Measurements from ENCODE around the gene LHPP.

The LHPP gene

DNA sequence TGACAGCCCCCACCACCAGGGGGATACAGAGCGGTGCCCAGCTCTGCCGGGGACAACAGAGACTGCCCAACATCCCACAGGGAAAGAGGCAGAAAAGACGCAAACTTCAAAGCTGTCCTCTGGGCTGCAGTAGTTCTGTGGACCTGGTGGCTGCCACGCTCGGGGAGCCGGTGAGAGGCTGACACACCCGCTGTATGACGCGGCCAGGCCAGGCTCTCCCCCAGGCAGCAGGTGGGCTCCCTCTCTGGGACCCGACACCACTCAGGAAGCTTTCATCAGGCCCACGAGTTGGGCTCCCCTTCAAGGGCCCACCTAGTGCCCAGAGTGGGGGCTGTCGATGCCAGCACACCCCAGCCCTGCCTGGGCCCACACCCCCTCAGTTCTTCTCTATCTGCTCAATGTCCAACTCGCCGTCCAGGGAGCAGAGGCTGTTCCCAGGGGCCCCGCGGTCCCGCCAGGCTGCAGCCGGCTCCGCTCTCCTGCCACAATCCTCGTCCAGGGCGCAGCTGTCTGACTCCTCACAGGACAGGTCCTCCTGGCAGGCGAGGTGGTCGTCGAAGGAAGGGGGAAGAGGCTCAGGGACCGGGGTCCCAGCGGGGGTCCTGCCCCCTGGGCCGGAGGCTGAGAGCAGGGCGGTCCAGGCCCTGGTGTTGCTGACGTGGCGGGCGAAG is 161.4 kb downstream of the LHPP start:
- TF ChIP-seq, protein P1, sequence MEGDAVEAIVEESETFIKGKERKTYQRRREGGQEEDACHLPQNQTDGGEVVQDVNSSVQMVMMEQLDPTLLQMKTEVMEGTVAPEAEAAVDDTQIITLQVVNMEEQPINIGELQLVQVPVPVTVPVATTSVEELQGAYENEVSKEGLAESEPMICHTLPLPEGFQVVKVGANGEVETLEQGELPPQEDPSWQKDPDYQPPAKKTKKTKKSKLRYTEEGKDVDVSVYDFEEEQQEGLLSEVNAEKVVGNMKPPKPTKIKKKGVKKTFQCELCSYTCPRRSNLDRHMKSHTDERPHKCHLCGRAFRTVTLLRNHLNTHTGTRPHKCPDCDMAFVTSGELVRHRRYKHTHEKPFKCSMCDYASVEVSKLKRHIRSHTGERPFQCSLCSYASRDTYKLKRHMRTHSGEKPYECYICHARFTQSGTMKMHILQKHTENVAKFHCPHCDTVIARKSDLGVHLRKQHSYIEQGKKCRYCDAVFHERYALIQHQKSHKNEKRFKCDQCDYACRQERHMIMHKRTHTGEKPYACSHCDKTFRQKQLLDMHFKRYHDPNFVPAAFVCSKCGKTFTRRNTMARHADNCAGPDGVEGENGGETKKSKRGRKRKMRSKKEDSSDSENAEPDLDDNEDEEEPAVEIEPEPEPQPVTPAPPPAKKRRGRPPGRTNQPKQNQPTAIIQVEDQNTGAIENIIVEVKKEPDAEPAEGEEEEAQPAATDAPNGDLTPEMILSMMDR (IDR thresholded peaks at IDR 0.05; ENCODE audit: low read depth, low read length), result no peak
- TF ChIP-seq POLR2A (IDR thresholded peaks at IDR 0.05; ENCODE audit: extremely low read depth, insufficient read length), result no peak
- TF ChIP-seq, protein P2, sequence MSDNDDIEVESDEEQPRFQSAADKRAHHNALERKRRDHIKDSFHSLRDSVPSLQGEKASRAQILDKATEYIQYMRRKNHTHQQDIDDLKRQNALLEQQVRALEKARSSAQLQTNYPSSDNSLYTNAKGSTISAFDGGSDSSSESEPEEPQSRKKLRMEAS (IDR thresholded peaks at IDR 0.05; ENCODE audit: low read depth, low read length), result no peak
- no peak for TF ChIP-seq MYC (IDR thresholded peaks at IDR 0.05; ENCODE audit: low read depth, low read length)
- DNase-seq (ENCODE audit: low read depth), result no peak

DNA sequence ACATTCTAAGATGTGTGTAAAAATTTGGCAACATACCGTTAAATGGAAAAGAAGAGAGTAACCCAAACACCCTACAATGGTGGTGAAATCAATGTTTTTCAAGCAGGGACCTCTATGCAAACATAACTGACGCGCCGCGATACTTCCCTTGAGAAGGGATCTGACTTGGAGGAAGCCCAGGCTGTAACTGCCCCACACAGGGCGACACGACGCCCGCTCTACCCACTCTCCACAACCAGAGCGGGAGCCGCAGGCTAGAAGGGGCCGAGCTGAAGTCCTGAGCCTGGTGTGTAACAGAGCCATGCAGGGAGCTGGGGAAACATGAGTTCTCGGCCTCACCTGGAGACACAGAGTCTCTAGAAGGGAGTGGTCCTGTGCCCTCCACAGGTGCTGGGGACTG is 162.4 kb downstream of the LHPP start:
- DNase-seq (ENCODE audit: low read depth), result no peak
- no peak overlapping the region for H3K4me3 ChIP-seq (ENCODE audit: low read depth, low read length)
- TF ChIP-seq, protein P2 (IDR thresholded peaks at IDR 0.05; ENCODE audit: low read depth, low read length), result no peak
- TF ChIP-seq, protein P1 (IDR thresholded peaks at IDR 0.05; ENCODE audit: low read depth, low read length), result no peak
- TF ChIP-seq POLR2A (IDR thresholded peaks at IDR 0.05; ENCODE audit: extremely low read depth, insufficient read length), result no peak
- TF ChIP-seq MYC (IDR thresholded peaks at IDR 0.05; ENCODE audit: low read depth, low read length), result no peak

More for the DNA sequence above, 161.4 kb downstream of the LHPP start:
- no peak overlapping the region for H3K4me3 ChIP-seq (ENCODE audit: low read depth, low read length)

DNA sequence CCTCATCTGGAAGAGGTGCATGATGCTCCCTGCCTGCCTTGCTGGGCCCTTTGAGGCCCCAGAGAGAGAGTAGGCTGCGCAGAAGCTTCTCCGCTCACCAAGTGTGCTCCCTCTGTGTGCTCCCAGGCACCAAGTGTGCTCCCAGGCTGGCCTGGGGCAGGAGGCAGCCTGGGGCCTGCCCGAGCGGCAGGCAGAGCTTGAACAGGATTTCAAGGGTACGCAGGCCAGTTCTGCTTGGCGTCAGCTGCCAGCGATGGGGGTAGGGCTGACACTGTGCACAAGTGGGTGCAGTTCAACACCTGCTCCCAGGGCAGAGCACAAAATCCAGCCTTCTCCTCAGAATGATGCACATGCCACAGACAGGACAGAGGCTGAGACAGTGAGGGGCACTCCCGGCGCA is 162.8 kb downstream of the LHPP start:
- TF ChIP-seq MYC (IDR thresholded peaks at IDR 0.05; ENCODE audit: low read depth, low read length) (no peak), POLR2A (IDR thresholded peaks at IDR 0.05; ENCODE audit: extremely low read depth, insufficient read length) (no peak)
- TF ChIP-seq, protein P1 (IDR thresholded peaks at IDR 0.05; ENCODE audit: low read depth, low read length), result no peak
- TF ChIP-seq, protein P2 (IDR thresholded peaks at IDR 0.05; ENCODE audit: low read depth, low read length), result no peak
- DNase-seq (ENCODE audit: low read depth), result no peak
- no peak overlapping the region for H3K4me3 ChIP-seq (ENCODE audit: low read depth, low read length)

DNA sequence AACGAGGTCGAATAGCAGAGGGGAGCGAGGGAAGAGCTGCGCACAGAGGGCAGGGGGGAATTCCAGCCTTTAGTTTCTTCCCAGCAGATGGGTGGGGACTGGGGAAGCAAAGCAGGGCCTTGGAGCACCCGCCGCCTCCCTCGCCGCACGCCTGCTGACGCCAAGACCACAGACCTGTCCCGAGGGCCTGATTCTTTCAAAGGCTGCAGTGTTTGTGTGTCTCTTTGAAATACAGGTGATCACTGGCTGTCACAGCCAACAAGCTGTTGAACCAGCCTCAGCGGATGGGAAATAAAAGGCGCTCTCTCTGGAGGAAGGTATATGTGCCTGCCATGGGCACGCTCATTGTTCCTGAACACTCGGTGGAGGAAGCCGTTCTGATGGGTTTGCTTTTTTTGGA is 163.3 kb downstream of the LHPP start:
- H3K4me3 ChIP-seq (ENCODE audit: low read depth, low read length), result no peak overlapping the region
- TF ChIP-seq POLR2A (IDR thresholded peaks at IDR 0.05; ENCODE audit: extremely low read depth, insufficient read length) (no peak), MYC (IDR thresholded peaks at IDR 0.05; ENCODE audit: low read depth, low read length) (no peak)
- TF ChIP-seq, protein P1 (IDR thresholded peaks at IDR 0.05; ENCODE audit: low read depth, low read length), result no peak
- TF ChIP-seq, protein P2 (IDR thresholded peaks at IDR 0.05; ENCODE audit: low read depth, low read length), result no peak
- DNase-seq (ENCODE audit: low read depth), result no peak

DNA sequence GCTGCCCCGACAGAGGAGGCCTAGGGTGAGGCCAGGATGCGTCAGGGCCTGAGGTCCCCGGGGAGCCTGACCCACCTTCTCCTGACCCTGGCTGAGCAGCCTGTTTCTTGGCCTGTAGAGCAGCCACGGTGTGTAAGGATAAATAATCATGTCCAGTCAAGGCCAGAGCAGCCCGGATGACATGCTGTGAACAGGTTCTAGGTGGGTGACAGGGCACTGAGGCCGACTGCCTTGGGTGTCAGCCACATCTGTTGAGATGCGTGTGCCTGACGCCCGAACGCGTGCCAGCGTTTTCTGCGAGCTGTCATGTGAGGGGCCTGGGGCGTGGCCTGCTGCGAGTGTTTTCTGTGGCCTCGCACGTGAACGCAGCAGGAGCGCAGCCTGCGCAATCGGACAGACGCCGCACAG is 164.2 kb downstream of the LHPP start:
- no peak overlapping the region for H3K4me3 ChIP-seq (ENCODE audit: low read depth, low read length)
- TF ChIP-seq, protein P2 (IDR thresholded peaks at IDR 0.05; ENCODE audit: low read depth, low read length), result no peak
- TF ChIP-seq, protein P1 (IDR thresholded peaks at IDR 0.05; ENCODE audit: low read depth, low read length), result no peak
- no peak for DNase-seq (ENCODE audit: low read depth)

All from NB4 (cell line).